ENCODE results near the gene CALY.
"Not testable (repeated sequence)": the region's sequence is repeated elsewhere in the genome, so short reads cannot be mapped to it uniquely, and the experiment has no call there.

The CALY gene

GRCh38 chr10:133336577-133337369 lies at the start of gene CALY:
Gene CALY (minus strand): TSS chr10:133336896. CDS start chr10:133328989, 7,907 bp downstream.
- DNase-seq: no peak

DNA sequence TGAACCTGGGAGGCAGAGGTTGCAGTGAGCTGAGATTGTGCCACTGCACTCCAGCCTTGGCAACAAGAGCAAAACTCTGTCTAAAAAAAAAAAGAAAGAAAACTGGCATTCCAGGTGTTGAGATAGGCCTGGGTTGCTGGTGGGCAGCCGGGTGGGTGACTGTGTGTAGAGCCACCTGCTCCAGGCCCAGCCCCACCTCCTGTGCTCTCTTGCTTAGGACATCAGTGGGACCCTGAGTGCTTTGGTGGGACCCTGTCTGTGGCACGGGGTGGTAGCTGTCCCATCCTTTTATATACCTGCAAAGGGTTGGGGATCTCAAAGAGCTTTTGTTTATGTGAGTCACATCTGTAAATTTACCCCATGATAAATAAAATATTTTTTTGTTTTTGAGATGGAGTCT lies 48.5 kb upstream of the CALY start:
- no peak for DNase-seq

DNA sequence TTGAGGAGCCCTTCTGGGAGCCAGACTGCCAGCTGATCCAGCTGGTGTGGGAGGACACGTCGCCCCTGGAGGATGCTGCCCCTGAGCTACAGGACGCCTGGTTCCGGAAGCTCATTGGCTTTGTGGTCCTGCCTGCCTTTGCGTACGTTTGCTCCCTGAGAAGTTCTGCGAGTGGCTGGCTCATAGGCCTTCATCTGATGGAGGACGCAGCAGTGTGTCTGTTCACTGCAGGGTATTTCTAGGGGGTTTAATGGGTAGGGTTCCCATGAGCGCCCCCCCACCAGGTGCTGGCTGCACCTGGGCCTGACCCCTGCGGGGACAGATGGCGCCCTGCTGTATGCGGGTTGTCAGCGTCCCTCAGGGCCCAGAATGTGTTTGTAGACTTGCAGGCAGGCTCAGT lies 47.4 kb upstream of the CALY start:
- DNase-seq: no peak

DNA sequence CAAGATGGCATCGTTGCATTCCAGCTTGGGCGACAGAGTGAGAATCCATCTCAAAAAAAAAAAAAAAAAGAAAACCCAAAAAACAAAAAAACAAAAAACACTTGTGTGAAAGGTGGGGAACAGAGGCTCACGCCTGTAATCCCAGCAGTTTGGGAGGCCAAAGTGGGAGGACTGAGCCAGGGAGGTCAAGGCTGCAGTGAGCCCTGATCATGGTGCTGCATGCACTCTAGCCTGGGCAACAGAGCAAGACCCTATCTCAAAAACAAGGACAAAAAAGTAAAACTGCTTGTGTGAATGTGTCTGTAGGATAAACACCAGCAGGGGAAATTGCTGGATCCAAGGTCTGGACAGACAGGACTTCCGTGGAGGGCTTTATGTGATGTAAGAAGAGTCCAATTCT lies 46.9 kb upstream of the CALY start:
- no peak for DNase-seq

GRCh38 chr10:133381036-133381435 lies 44.3 kb upstream of the CALY start:
- DNase-seq: peak; percentile 17

DNA sequence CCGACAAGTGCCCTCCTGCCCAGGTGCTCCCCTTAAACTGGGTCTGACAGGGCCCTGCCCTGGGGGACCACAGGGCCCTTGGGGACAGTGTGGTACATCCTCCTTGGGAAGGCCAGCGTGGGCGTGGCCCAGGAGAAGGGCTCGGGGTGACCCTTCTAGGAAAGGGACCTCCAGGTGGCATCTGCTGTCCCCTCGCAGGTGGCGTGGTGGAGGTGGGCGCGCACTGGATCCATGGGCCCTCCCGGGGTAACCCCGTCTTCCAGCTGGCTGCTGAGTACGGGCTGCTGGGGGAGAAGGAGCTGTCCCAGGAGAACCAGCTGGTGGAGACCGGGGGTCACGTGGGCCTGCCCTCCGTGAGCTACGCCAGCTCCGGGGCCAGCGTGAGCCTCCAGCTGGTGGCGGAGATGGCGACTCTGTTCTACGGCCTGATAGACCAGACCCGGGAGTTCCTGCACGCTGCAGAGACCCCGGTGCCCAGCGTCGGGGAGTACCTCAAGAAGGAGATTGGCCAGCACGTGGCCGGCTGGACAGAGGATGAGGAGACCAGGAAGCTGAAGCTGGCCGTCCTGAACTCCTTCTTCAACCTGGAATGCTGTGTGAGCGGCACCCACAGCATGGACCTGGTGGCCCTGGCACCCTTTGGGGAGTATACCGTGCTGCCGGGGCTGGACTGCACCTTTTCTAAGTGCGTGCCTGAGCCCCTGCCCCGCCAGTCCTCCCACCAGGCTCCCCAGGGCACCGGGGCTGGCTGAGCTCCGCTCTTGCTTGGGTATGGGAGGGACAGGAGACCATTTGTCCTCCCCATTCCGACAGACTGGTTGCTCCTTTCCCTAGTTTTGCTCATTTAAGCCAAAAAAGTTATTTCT lies 43.3 kb upstream of the CALY start:
- no peak for DNase-seq

- no peak for DNase-seq
These were observed 42.6 kb upstream of the CALY start, which contains the start of gene PAOX for GRCh38 chr10:133379152-133379800. Gene PAOX (plus strand): TSS chr10:133379262. CDS start chr10:133379317, 55 bp downstream.

DNA sequence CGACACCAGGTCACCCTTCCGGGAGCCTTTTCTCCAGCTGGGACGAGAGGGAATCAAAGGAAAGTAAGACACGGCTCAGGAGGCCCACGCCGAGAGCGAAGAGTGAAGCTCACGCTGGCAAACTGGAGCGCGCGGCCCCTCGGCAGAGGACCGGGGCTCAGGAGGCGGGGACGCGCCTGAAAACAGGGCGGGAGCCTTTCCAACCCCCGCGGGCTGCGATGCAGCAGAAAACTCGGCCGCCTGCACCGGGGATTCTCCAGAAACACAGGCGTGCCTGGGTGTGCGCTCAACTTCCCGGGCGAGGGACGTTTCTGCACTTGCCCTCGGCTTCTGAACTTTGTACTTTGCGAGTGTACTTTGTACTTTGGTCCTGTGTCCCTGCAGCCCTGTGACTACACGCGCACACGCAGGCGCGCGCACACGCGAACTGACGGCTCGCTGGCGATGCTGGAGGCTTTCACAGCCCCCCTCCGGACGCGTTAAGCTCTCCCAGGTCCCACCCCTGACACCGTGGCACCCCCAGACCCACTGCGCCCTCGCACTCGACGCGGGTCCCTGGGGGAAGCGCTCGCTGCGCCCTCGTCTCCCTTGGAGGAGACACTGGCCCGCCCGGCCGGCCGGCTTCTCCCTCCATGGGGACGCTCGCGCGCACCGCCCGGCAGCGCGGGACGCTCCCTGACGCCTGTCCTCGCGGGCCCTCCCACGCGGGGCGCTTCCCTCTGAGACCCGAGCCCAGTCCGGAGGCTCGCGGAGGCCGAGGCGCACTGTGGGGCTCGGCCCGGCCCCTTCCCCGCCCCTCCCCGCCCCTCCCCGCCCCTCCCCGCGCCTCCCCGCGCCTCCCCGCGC lies 41.8 kb upstream of the CALY start:
- peak; percentile 36 for DNase-seq

GRCh38 chr10:133377818-133378250 lies 41.1 kb upstream of the CALY start:
- no peak for DNase-seq

DNA sequence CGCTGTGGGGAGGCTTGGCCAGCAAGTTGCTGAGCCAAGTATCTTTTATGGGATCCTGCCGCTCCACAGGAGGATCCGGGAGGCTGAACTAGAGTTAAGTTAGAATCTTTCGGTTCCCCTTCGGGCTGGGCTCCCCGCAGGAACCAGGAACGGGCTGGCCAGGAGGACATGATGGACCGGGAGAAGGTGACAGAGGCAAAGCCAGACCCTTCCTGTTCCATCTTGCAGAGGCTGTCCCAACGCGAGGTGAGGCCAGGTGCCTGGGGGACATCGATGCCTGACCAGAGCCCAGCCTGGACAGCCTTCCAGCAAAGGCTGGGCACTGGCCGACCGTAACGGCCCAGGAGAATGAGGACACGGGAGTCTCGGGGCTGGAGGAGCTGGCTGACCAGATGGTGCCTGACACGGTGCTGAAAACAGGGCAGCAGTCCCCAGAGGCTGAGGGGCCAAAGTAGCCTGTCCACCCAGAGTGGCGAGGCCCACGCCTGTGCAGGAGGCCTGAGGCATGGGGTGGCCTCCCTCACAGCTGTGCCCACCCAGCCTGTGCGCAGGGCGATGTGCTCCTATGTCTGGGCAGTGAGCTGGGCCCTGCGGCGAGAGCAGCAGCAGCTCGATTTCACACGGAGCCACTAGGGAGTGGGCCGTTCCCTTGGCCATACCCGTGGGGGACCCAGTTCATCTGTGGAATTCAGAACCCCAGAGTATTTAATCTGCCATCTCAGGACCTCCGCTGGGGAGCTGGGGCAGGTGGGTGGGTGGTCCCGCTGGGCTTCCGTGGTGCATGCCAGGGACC lies 40.5 kb upstream of the CALY start:
- no peak for DNase-seq

DNA sequence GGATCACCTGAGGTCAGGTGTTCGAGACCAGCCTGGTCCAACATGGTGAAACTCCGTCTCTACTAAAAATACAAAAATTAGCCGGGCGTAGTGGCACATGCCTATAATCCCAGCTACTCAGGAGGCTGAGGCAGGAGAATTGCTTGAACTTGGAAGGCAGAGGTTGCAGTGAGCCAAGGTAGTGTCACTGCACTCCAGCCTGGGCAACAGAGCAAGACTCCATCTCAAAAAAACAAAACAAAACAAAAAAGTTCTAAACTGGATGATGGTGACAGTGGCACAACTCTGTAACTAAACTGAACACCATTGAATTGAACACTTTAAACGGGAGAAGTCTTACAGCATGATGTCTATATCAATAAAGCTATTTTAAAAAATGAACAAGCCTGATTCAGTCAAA lies 39.5 kb upstream of the CALY start:
- DNase-seq: not testable (repeated sequence)

GRCh38 chr10:133375357-133376115 lies 38.8 kb upstream of the CALY start:
- no peak for DNase-seq

DNA sequence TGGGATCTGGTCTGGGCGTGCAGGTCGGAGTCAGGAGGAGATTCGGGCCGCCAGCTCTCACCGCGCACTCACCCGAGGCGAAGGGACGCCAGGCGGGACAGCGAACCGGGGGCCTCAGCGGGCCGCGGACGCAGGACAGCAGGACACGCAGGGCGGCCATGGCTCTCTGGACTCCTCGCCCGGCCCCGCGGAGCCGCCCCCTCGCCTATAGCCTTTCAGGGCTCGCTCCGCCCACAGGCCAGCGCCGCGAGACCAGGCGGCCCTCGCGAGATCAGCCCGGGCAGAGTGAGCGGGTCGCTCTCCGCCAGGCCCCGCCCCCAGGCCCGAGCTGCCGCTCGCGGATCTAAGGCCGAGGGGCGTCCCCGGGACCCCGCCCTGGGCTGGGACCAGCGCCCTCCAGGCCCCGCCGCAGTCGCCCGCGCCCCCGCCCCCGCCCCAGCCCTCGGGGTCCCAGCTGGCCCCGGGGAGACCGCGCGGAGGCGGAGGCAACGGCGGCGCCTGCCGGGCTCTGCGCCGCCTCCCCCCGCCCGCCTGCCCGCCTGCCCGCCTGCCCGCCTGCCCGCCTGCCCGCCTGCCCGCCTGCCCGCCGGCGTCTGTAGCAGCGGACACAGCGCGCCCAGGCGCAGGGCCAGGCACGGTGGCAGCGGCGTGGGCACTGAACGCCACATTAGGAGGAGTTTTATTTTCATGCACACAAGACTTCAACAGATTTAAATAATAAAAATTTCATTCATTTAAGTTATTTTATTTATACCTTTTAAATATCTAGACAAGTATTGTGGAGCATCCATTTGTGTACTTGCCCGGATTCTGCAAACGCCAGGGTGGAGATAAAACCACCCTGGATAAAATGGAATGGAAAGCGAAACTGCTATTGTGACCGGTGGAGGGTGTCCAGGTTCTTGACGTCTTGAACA lies 36.7 kb upstream of the CALY start, which contains the start of gene ECHS1:
ECHS1 (minus strand) TSS at position 181 of the 917 bp plus-strand sequence; CDS start at position 160, 21 bp downstream.
- DNase-seq: peak; percentile 90

DNA sequence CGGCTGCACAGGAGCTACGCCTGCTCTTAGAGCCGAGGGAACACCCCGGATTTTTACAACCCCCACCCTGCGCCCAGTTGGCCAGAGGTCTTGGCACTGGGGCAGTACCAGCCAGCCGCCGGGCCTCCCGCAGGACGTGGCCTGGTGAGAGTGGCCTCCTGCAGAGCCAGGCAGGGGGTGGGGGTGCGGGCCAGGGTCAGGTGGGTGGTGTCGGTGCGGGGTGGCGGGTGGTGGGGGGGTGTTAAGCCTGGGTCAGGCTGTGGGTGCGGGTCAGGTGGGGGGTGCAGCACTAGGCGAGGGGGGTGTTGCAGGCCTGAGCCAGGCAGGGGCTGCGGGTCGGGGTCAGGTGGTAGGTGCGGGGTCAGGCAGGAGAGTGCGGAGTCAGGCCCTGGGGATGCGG lies 35.8 kb upstream of the CALY start:
- no peak for DNase-seq

DNA sequence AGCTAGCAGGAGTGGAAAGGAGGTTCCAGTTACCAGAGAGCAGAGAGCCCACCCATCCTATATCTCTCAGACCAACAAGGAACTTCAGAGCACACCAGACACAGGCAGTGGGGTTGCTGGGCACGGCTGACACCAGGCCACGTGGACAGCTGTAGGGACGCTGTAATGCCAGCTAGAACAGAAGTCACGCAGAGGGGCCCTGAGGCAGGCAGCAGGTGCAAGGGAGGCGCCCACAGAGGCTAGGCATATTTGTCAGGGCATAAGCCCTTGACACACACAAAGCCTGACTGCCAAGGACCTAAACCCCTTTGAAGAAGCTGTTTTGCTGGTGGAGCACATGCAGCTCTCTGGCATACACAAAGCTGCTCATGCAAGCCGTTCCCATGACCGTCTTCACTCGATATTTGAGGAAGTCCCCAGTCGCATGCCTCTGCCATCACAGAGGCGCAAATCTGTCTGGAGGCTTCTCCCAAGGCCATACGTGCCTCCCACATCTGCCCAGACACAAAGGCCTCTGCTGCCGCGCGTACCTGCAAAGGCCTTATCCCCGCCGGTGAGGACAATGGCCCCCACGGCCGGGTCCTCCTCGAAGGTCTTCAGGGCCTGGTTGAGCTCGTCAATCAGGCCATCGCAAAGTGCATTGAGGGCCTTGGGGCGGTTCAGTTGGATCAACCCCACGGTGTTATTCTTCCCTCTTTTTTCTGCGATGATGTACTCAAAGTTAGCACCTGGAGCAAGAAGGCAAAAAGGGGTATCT lies 33.5 kb upstream of the CALY start:
- DNase-seq: no peak

- DNase-seq: no peak
These were observed 31.5 kb upstream of the CALY start for GRCh38 chr10:133368153-133368552.

DNA sequence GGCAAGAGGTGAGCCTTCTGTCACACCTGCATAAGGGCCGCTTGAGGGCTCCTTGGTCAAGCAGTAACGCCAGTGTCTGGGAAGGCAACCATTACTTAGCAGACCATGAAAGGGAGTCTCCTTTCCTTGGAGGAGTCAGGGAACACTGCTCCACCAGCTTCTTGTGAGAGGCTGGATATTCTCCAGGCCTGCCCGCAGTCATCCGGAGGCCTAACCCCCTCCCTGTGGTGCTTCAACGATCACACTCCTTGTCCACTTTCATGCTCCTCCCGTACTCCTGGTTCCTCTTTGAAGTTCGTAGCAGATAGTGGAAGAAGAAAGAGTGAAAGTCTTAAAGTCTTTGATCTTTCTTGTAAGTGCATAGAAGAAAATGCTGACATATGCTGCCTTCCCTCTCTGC lies 30.8 kb upstream of the CALY start:
- not testable (repeated sequence) for DNase-seq

GRCh38 chr10:133366751-133367150 lies 30.1 kb upstream of the CALY start:
- DNase-seq: no peak

GRCh38 chr10:133366130-133366478 lies 29.4 kb upstream of the CALY start:
- no peak for DNase-seq

Measured in KG1 (cell line).